GM21737 (cell line): ENCODE results near the gene CDKL4.
"Not testable (repeated sequence)": the region's sequence is repeated elsewhere in the genome, so short reads cannot be mapped to it uniquely, and the experiment has no call there.

Source experiments
- ATAC-seq: cut with Tn5 transposase; IDR thresholded peaks from one replicate; pipeline ENCODE4 v1.9.1; 2021; ENCODE audit warnings: mild to moderate bottlenecking, moderate library complexity; ENCODE audit not compliant: unreplicated experiment

CDKL4 gene

DNA sequence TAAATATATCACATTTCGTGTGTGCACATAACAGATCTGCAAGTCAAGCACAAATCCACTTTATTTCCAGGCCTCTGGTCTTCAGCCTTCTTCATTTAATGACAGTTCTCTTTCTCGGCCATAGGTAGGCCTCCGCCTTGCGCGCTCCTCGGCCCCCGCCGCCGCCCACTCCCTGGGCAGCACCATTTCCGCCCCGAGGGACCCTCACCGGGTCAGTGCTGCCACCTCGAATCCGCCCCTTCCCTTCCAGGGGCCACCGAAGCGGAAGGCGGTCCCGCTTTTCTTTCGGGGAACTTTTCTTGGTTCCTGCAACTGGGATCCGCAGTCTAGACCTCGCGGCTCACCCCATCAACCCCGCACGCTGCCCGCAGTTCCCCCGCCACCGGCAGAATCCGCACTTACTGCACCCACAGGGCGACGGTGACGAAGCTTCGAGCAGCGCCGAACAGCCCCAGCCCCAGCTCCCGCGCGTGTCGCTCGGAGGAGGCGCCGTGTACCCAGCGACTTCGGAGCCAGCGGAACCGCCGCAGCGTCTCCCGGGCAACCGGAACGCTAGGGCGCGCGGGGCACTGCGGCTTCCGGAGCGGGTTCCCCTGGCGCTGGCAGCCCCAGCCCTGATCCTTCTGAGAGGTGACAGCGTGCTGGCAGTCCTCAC is at the start of gene CDKL4:
Gene CDKL4, minus strand, starts transcription at position 502 of the 655 bp plus-strand sequence.
- no peak for ATAC-seq

DNA sequence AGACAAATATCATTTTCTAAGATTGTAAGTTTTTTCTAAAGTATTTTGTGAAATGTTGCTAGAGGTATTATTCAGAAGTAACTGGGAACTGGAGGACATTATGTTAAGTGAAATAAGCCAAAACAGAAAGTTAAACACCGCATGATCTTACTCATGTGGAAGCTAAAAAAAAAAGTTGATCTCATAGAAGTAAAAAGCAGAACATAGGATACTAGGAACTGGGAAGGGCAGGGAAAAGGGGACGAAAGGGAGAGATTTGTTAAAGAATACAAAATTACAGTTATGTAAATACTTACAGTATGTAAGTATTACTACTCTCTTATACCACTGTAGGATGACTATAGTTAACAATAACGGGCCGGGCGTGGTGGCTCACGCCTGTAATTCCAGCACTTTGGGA is 46.7 kb upstream of the CDKL4 start:
- no peak for ATAC-seq

DNA sequence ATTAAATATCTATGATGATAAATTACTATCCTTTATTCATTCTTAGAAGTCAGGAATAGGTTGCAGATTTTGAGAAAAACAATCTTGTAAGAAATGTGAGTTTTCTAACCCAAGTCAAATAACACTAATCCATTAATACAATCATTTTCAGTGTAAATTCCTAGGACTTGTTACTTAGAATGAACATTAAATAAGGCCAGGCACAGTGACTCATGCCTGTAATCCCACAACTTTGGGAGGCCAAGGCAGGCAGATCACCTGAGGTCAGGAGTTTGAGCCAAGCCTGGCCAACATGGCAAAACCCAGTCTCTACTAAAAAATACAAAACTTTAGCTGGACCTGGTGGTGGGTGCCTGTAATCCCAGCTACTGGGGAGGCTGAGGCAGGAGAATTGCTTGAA is 45.8 kb upstream of the CDKL4 start:
- ATAC-seq = no peak

DNA sequence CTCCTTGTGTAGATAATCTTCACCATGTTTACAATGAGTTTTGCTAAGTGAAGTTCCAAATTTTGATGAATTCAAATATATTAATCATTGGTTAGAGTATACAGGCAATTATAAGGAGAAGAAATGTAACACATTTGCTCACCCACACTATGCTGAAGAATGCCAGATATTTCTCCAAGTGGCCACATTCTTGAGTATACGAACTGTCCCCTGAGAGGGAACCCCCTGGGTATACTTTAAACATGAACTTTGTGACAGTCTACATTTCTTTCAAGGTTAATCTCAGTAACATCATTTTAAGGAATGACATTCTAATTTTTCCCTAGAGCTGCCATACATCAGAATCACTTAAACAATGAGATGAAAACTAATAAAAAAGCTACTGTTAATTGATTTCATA is 39.8 kb upstream of the CDKL4 start:
- ATAC-seq = no peak

DNA sequence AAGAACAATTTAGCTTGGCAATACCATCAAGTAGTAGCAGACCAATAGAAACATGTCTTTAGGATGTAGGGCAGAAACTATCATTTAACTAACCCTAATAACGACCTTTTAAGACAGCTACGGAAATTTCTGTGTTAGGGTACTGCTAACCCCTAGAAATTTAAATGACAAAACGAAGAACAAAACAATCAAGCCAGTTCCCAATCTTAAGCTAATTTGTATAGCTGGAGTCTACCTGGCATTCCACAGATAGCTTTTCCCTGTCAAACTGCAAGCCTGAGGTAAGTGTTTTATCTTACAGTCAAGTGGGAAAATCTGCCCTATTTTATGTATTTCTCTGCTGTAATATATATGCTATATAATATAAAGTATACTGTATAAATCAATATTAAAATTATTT is 37.6 kb upstream of the CDKL4 start:
- no peak for ATAC-seq

DNA sequence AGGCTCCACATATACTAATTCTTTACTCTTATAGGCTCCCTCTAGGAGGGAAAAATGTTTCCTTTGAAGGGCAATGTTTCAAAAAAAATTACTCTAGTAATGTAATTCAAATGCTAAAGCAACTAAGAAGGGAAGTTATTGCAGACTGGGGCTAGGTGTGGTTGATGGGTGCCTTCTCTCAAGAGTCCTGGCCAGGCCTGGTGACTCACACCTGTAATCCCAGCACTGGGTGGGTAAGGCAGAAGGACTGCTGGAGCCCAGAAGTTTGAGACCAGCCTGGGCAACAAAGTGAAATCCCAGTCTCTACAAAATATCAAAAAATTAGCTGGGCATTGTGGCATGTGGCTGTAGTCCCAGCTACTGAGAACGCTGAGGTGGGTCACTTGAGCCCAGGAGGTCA is 31.2 kb upstream of the CDKL4 start:
- no peak for ATAC-seq

DNA sequence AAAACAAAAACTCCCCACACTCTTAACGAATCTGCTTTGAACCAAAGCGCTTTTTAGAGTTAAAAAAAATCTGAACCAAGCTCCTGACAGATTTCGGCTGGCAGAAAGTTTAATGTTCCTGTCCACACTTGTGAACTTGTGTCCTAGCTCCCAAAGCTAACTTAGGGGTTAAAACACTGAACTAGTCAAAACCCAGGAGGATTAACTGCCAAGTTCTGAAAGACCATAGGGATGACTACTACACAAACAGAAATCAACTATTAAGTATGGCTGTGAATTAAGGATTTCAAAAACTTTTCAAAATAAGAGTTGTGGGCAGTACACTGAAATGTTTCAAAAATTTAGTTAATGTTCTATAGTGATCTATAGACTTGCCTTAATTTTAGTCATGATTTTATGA is 26.2 kb upstream of the CDKL4 start:
- ATAC-seq = no peak

DNA sequence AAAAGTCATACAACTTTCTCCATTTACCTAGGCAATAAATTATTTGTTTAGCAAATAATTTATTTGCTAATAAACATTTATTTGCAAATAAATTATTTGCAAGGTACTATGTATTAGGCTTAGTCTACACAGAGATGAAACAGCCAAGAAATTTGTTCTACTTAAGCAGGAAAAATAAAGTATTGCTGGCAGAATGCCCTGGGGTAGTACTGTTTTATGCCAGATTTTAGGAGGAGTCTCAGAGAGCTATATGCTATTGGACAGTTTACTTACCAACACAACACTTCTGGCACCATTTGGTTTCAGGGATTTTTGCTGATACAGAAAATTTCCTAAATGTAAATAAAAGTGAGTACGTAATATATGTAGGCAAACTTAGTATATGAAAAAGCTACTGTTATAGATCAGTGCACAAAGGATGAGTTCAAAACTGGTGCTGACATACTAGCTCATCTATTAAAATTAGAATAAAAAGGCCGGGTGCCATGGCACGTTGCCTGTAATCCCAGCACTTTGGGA is 23.2 kb upstream of the CDKL4 start:
- no peak for ATAC-seq

DNA sequence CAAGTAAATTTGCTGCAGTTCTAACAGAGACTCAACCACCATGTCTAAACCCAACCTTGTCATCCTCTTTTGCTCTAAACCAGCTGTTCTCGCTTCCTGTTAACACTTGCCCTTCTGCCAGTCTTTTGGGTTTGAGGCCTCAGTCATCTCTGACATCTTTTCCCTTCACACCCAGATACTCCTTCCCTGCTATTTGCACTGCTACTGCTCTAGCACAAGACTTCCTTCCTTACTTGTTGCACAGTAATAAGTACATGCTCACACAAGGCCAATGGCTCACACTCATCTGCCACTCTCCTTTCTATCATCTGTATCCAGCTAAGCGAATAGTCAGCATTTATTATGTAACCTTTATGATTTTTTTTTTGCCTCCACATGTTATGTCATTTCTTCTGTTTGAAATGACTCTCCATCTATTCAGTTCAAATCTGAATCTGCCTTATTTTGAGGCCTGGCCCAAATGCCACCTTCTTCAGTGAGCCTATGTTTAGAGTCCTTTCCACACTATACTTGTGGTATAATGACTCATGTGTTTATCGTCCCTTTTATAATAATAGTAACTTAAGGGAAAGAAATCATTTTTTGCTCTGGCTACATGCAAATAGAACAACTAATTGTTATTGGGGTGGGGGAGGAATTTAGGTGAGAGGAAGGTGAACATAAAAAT is 22.5 kb upstream of the CDKL4 start:
- peak; percentile 69 for ATAC-seq

DNA sequence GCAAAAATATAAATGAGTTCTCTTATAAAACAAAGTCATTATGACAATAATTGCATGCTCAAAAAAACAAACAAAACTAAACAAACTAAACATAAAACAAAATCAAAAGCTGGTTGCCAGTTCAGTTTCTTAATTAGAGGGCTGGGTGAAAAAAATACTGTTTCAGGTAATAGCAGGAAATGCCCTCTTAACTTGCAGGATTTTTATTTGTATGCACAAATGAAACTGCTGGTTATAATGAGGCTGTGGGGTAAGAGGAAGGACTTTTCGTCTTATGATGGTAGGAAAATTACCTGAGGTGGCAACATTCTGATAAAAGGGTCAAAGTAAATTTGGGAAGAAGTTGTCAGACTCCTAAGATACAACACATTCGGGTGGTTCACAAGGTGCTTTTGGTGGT is 21.5 kb upstream of the CDKL4 start:
- no peak for ATAC-seq

DNA sequence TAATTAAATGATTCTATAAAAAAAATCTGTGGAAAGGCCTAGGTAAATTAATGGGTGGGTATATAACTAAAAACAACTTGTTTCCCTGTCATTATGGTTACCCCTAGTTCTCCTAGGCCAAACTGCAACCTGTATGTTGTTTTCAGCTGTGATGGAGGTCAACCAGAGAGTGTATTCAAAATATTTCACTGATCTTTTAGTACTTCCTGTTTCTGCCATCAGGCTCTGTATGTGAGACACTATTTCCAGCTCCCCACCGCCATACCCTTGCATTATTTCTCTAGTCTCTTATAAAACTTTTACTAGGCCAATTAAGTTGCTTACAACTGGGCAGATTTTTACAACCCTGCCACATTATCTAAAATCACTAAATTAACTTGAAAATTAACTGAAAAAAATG is 21.0 kb upstream of the CDKL4 start:
- ATAC-seq = peak; percentile 50

DNA sequence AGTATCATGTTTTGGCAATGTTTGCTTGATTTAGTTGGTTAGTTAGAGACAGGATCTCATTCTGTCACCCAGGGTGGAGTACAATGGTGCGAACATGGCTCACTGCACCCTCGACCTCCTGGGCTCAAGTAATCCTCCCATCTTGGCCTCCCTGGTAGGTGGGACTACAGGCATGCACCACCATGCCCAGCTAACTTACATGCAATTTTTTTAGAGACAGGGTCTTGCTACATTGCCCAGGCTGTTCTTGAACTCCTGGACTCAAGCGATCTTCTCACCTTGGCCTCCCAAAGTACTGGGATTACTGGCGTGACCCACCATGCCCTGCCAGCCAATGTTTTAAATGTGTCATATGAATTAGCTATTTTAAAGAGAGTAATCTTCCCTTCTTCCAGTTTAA is 16.3 kb upstream of the CDKL4 start:
- no peak for ATAC-seq

DNA sequence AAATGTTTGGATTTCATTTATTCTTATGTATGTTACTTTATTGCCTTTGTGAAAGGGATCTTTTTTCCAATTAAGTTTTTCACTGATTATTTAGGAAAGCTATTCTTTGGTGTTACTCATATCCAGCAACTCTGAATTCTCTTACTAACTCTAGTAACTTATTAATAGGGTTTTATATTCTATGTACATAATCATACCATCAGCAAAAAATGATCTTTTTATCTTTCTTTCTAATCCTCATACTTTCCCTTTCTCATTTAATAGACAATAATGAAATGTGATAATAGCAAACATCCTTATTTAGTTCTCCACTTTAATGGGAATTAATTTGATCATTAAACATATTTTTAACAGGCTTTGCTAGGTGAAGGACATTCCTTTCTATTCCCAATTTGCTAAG is 12.3 kb upstream of the CDKL4 start:
- no peak for ATAC-seq

DNA sequence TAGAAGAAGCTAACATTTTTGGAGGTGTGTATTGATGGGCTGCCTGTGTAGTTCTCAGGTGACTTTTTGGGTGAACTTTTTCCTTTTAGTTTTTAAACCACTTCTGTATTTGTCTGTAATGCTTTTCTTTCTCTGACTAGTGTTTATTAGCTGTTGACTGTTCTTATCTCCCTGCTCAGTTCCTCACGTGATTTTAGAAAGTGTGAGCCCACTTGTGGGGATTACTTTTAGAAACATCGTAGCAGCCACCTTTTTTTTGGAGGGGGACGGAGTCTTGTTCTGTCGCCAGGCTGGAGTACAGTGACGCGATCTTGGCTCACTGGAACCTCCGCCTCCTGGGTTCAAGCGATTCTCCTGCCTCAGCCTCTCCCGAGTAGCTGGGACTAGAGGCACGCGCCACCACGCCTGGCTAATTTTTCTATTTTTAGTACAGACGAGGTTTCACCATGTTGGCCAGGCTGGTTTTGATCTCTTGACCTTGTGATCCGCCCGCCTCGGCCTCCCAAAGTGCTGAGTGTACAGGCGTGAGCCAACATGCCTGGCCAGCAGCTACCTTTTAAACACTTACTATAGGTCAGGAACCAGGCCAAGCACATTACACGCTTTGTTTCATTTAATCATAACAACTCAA is 9.2 kb upstream of the CDKL4 start:
- no peak for ATAC-seq

DNA sequence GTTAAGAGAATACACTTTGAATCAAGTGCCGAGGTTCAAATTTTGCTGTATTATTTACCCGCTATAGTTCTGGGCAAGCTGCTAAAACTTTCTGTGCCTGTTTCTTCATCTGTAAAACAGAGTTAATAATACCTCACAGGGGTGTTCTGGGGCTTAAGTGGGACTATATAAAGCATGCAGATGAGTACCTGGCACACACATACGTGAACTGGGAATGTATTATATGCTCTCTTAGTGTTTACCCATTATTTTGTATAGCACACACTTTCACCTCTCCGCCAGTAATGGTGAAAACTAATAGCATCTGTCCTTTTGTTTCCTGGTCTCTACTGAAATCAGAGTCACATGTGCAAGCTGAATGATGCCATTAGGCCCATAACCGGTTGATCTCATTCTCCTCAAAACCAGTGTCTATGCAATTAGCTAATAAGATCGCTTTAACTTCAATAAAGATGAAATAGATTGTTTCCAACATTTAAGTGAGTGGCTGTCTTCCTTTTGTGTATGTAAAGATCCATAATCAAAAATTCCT is 3.8 kb upstream of the CDKL4 start:
- no peak for ATAC-seq

DNA sequence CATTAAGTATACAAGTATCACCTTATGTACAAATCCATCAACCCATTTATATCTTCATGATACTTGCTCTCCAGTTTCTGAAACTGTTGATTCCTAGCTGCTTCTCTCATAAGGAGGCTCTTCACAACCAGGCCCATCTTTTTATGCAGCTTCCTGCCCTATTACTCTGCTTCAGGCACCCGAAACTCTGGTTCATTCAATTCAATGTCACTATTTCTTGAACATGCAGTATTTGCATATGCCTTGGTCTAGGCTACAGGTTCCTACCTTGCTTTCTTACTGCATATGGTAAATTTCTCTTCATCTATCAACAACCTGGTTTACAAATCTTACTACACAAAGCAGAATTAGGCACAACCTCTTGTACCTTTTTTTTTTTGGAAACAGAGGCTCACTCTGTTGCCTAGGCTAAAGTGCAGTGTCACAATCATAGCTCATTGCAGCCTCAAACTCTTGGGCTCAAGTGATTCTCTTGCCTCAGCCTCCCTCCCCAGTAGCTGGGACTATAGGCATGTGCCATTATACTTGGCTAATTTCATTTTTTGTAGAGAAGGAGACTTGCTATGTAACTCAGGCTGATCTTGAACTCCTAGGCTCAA is 2.7 kb upstream of the CDKL4 start:
- ATAC-seq = no peak

DNA sequence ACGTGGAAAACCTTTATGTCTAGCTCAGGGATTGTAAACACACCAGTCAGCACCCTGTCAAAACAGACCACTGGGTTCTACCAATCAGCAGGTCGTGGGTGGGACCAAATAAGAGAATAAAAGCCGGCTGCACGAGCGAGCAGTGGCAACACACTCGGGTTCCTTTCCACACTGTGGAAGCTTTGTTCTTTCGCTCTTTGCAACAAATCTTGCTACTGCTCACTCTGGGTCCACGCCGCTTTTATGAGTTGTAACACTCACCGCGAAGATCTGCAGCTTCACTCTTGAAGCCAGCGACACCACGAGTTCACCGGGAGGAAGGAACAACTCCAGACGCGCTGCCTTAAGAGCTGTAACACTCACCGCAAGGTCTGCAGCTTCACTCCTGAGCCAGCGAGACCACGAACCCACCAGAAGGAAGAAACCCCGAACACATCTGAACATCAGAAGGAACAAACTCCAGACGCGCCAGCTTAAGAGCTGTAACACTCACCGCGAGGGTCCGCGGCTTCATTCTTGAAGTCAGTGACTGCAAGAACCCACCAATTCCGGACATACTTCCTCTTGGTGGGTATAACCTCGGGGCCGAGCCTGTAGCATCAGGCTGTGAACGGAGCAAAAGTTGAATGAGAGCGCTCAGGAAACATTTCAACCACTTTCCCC is 1.3 kb upstream of the CDKL4 start:
- not testable (repeated sequence) for ATAC-seq

DNA sequence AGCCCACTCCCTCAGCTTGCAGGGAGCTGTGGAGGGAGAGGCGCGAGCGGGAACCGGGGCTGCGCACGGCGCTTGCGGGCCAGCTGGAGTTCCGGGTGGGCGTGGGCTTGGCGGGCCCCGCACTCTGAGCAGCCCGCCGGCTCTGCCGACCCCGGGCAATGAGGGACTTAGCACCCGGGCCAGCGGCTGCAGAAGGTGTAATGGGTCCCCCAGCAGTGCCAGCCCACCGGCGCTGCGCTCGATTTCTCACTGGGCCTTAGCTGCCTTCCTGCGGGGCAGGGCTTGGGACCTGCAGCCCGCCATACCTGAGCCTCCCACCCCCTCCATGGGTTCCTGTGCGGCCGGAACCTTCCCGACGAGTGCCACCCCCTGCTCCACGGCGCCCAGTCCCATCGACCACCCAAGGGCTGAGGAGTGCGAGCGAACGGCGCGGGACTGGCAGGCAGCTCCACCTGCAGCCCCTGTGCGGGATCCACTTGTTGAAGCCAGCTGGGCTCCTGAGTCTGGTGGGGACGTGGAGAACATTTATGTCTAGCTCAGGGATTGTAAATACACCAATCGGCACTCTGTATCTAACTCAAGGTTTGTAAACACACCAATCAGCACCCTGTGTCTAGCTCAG is 582 bp upstream of the CDKL4 start:
- not testable (repeated sequence) for ATAC-seq

DNA sequence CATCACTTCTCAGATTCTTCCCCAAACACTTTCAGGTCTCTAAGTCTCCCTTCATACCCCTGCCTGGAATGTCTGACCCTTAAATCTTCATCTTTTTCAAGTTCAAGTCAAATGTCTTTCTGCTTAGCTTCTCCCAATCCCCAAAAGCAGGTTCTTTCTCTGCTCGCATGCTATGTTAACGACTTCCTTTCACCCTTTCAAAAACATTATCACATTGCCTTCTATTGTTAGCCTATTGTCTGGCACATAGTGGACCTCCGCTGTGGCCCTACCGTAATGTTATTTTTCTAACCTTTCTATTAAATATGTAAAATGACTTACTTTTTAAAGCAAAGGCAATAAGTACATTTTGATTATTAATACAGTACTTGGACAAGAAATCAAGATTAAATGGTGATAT is 2.2 kb downstream of the CDKL4 start:
- ATAC-seq = no peak

DNA sequence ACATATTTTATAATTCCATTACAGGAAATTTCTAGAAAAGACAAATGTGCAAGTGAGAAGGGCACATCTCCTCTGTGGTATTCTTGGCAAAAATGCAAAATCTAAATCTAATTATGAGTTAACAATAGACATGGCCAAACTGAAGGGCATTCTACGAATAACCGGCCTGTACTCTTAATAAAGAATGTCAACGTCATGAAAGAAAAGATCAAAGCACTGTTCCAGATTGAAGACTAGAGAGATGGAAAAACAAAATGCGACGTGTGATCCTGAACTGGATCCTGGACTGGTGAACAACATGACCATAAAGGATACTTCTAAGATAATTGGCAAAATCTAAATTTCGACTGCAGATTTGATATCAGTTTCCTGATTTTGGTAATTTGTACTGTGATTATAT is 3.0 kb downstream of the CDKL4 start:
- no peak for ATAC-seq

DNA sequence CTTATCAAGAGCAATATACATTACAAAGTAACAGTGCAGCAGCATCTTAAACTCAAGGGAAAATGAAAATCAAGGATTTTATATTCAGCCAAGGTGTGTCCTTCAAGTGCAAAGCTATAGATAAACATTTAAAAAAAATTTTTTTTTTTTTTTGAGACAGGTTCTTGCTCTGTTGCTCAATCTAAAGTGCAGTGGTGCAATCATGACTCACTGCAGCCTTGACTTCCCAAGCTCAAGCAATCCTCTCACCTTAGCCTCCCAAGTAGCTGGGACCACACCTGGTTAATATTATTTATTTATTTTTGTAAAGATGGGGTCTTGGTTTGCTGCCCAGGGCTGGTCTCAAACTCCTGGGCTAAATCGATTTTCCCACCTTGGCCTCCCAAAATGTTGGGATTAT is 9.0 kb downstream of the CDKL4 start:
- ATAC-seq = no peak
